HCT116 (cell line): ENCODE measurements around the gene GUCY2D. TPM values are rescaled to one million over a fixed set of nuclear protein-coding genes. Genes with fewer than 3 reads are reported as not detected.

Source experiments
- ATAC-seq: fragments of 200-7000 bp; cut with Tn5 transposase; 2 replicates; pipeline ENCODE4 v1.9.1; 2020; ENCODE audit warnings: mild to moderate bottlenecking, moderate library complexity
- BruUV-seq: library from RNA; stranded (reverse); fragments of 400-500 nt; replicated peaks from 2 replicates; lab custom pipeline; 2021; lab: Mats Ljungman, UMichigan
- CTCF ChIA-PET: fragments of 300-600 bp; sonication (Branson Sonifier 250); formaldehyde crosslinking; loops from one replicate; lab custom pipeline; 2021; ENCODE audit warnings: antibody characterized with exemption; lab: Charles Lee
- POLR2A ChIA-PET: fragments of 300-600, 350-600 bp; sonication (Branson Sonifier 250); formaldehyde crosslinking; loops from one replicate; lab custom pipeline; 2021; ENCODE audit warnings: antibody characterized with exemption; lab: Charles Lee
- RAD21 ChIA-PET, 2 experiments: fragments of 300-600 bp; sonication (Branson Sonifier 250); formaldehyde crosslinking; loops; one replicate each; lab custom pipeline; 2023; ENCODE audit warnings: low total read pairs in 2 of 2; ENCODE audit not compliant: uncharacterized antibody in 2 of 2, unreplicated experiment in 2 of 2, low non-redundant PET in 1 of 2; lab: Charles Lee
- DNase-seq: peaks from one replicate; pipeline ENCODE4 v3.0.0-alpha.2; 2010; ENCODE audit warnings: low read depth, low spot score
- H2AFZ ChIP-seq: fragments of 200-600 bp; shearing (Covaris generic), sonication (generic); 2 replicates; pipeline ENCODE4 v1.6.1; 2017; ENCODE audit warnings: low read depth, mixed run types, mixed read lengths, antibody characterized with exemption, low read length; ENCODE audit not compliant: poor library complexity, severe bottlenecking
- H3K27ac ChIP-seq: 2 replicates; pipeline ENCODE4 v1.5.1; 2012; ENCODE audit warnings: low read depth, low read length
- H3K27me3 ChIP-seq: fragments of 200-600 bp; sonication (generic); 2 replicates; pipeline ENCODE4 v1.6.1; 2016; ENCODE audit warnings: mixed run types, low read length, mixed read lengths; ENCODE audit not compliant: insufficient read depth
- H3K36me3 ChIP-seq, 2 experiments: fragments of 200-500 bp in 1 of 2; fragments of 200-600 bp in 1 of 2; sonication (Bioruptor generic) in 1 of 2; sonication (generic) in 1 of 2; 2 replicates each; pipeline versions ENCODE4 v1.5.1 to v1.6.1; 2014 to 2016; ENCODE audit warnings: low read length in 2 of 2, inconsistent platforms in 1 of 2, mixed read lengths in 1 of 2, mixed run types in 1 of 2; ENCODE audit not compliant: insufficient read depth in 2 of 2, control insufficient read depth in 1 of 2
- H3K4me1 ChIP-seq, 2 experiments: fragments of 200-600 bp in 1 of 2; sonication (generic) in 1 of 2; 2 replicates each; pipeline versions ENCODE4 v1.5.1 to v1.6.1; 2012 to 2017; ENCODE audit warnings: low read length in 2 of 2, inconsistent platforms in 1 of 2, mild to moderate bottlenecking in 1 of 2, mixed read lengths in 1 of 2, mixed run types in 1 of 2, moderate library complexity in 1 of 2; ENCODE audit not compliant: insufficient read depth in 2 of 2, control insufficient read depth in 1 of 2
- H3K4me2 ChIP-seq: fragments of 200-600 bp; sonication (generic); 2 replicates; pipeline ENCODE4 v1.6.1; 2017; ENCODE audit warnings: mixed run types, low read length, mixed read lengths
- H3K4me3 ChIP-seq, 2 experiments: fragments of 200-600 bp in 1 of 2; sonication (generic) in 1 of 2; replicated peaks in 1 of 2; 2 replicates each; pipeline ENCODE4 v1.5.1; 2011 to 2016; ENCODE audit warnings: low read length in 2 of 2, control low read depth in 1 of 2, low read depth in 1 of 2, mild to moderate bottlenecking in 1 of 2, mixed read lengths in 1 of 2, mixed run types in 1 of 2
- H3K79me2 ChIP-seq: fragments of 200-600 bp; sonication (generic); 2 replicates; pipeline ENCODE4 v1.6.1; 2017; ENCODE audit warnings: mild to moderate bottlenecking, mixed run types, low read length, moderate library complexity, mixed read lengths; ENCODE audit not compliant: insufficient read depth
- H3K9ac ChIP-seq: fragments of 200-600 bp; sonication (generic); 2 replicates; pipeline ENCODE4 v1.6.1; 2016; ENCODE audit warnings: low read length, mixed read lengths
- H3K9me2 ChIP-seq: fragments of 200-600 bp; sonication (generic), shearing (Covaris generic); 2 replicates; pipeline ENCODE4 v1.6.1; 2017; ENCODE audit warnings: mixed run types, mild to moderate bottlenecking, moderate library complexity; ENCODE audit not compliant: insufficient read depth
- H3K9me3 ChIP-seq, 2 experiments: fragments of 200-500 bp in 1 of 2; fragments of 200-600 bp in 1 of 2; sonication (Bioruptor generic) in 1 of 2; sonication (generic) in 1 of 2; 2 replicates each; pipeline ENCODE4 v1.6.1; 2014 to 2017; ENCODE audit warnings: low read length in 2 of 2, mixed read lengths in 2 of 2, inconsistent platforms in 1 of 2, low read depth in 1 of 2, mild to moderate bottlenecking in 1 of 2, mixed run types in 1 of 2, moderate library complexity in 1 of 2; ENCODE audit not compliant: control insufficient read depth in 1 of 2, insufficient read depth in 1 of 2
- H4K20me1 ChIP-seq: fragments of 200-600 bp; sonication (generic), shearing (Covaris generic); 2 replicates; pipeline ENCODE4 v1.6.1; 2017; ENCODE audit warnings: mixed run types, mild to moderate bottlenecking, moderate library complexity; ENCODE audit not compliant: insufficient read depth
- ATF3 ChIP-seq: IDR thresholded peaks from 2 replicates; pipeline ENCODE4 v1.6.1; 2012
- CBX3 ChIP-seq: IDR thresholded peaks from 2 replicates; pipeline ENCODE4 v1.6.1; 2012; ENCODE audit warnings: low read depth
- CTCF ChIP-seq, 3 experiments: fragments of 200-600 bp in 1 of 3; sonication (generic) in 1 of 3; IDR thresholded peaks in 2 of 3; conservative IDR thresholded peaks in 1 of 3; 2 replicates each; pipeline ENCODE4 v1.5.1; 2012 to 2017; ENCODE audit warnings: low read depth in 2 of 3, low read length in 2 of 3, antibody characterized with exemption in 1 of 3, borderline replicate concordance in 1 of 3, control low read depth in 1 of 3, mild to moderate bottlenecking in 1 of 3, mixed read lengths in 1 of 3, mixed run types in 1 of 3, moderate library complexity in 1 of 3; ENCODE audit not compliant: insufficient read depth in 1 of 3
- EGR1 ChIP-seq: IDR thresholded peaks from 2 replicates; pipeline ENCODE4 v1.6.1; 2012; ENCODE audit warnings: low read depth
- EZH2 ChIP-seq: fragments of 200-600 bp; sonication (generic); IDR thresholded peaks from 2 replicates; pipeline ENCODE4 v1.6.1; 2017; ENCODE audit warnings: antibody characterized with exemption, mixed run types
- FOSL1 ChIP-seq: IDR thresholded peaks from 2 replicates; pipeline ENCODE4 v1.6.1; 2012; ENCODE audit warnings: low read depth
- JUND ChIP-seq: IDR thresholded peaks from 2 replicates; pipeline ENCODE4 v1.6.1; 2012
- POLR2A ChIP-seq: IDR thresholded peaks from 2 replicates; pipeline ENCODE4 v1.7.0; 2011; ENCODE audit warnings: borderline replicate concordance; ENCODE audit not compliant: insufficient read depth, insufficient read length; ENCODE audit errors: extremely low read depth
- POLR2AphosphoS5 ChIP-seq: IDR thresholded peaks from 2 replicates; pipeline ENCODE4 v1.6.1; 2011; ENCODE audit warnings: mild to moderate bottlenecking, low read depth, low read length, moderate library complexity
- RAD21 ChIP-seq: IDR thresholded peaks from 2 replicates; pipeline ENCODE4 v1.6.1; 2012; ENCODE audit warnings: low read depth, mild to moderate bottlenecking
- REST ChIP-seq: IDR thresholded peaks from 2 replicates; pipeline ENCODE4 v1.6.1; 2012; ENCODE audit warnings: low read depth
- SP1 ChIP-seq: IDR thresholded peaks from 2 replicates; pipeline ENCODE4 v1.6.1; 2012; ENCODE audit warnings: low read depth
- SRF ChIP-seq: IDR thresholded peaks from 2 replicates; pipeline ENCODE4 v1.6.1; 2012; ENCODE audit warnings: low read depth
- TCF7L2 ChIP-seq: IDR thresholded peaks from 2 replicates; pipeline ENCODE4 v1.7.0; 2011; ENCODE audit warnings: borderline replicate concordance, inconsistent platforms; ENCODE audit not compliant: insufficient read depth, insufficient read length; ENCODE audit errors: extremely low read depth
- ZFX ChIP-seq: fragments of 450-650 bp; IDR thresholded peaks from 2 replicates; pipeline ENCODE4 v1.6.1; 2017
- ZNF274 ChIP-seq: fragments of 200-500 bp; sonication (Bioruptor generic); IDR thresholded peaks from 2 replicates; pipeline ENCODE4 v1.6.1; 2014; ENCODE audit warnings: mild to moderate bottlenecking, low read depth, low read length, inconsistent platforms
- intact Hi-C: fragments of 100-400 bp; cut with micrococcal nuclease; formaldehyde crosslinking; loops from 2 replicates; pipeline ENCODE4 v1.10.0; 2022
- total RNA-seq: library from RNA; stranded (reverse); gene quantifications from one replicate; pipeline ENCODE4 v1.2.1, GENCODE V29; 2021; ENCODE audit not compliant: unreplicated experiment

The GUCY2D gene
- total RNA-seq, 1 experiment from 2014 or later = 1.4 TPM

GRCh38 chr17:8003594-8004181, 1.3 kb downstream of the GUCY2D start:
- ATAC-seq (no peak), DNase-seq (no peak)
- no peak overlapping the region for H3K4me3 ChIP-seq
- no TSS peak for BruUV-seq
- intact Hi-C loops = no loop called here
- H3K27me3 ChIP-seq = no peaks in the 10 kb centered on the region
- peak overlapping the region; percentile 13; the same call in 1 of the 2 replicates for H3K27ac ChIP-seq
- no peak overlapping the region for H2AFZ ChIP-seq
- no peaks in the 10 kb centered on the region for H3K9me2 ChIP-seq
- CTCF ChIA-PET = no interaction called here
- no peak overlapping the region for H3K9ac ChIP-seq
- RAD21 ChIA-PET = no interaction called here
- no peaks in the 10 kb centered on the region for H4K20me1 ChIP-seq
- H3K4me2 ChIP-seq = no peak overlapping the region
- peaks cover 0 to 11% of the 10 kb centered on the region in 2 experiments; a peak in 2 of 4 replicates for H3K4me1 ChIP-seq
- no peaks in the 10 kb centered on the region for H3K9me3 ChIP-seq
- TF ChIP-seq SP1 = no peak
- no peak for TF ChIP-seq EGR1
- no peak for TF ChIP-seq CBX3
- no peak for TF ChIP-seq ZFX
- no peak for TF ChIP-seq POLR2AphosphoS5
- POLR2A ChIA-PET = no interaction called here
- no peaks in the 10 kb centered on the region for H3K36me3 ChIP-seq
- H3K79me2 ChIP-seq = no peaks in the 10 kb centered on the region

- Histone ChIP-seq H3K4me1 (peaks cover 0 to 11% of the 10 kb centered on the region in 2 experiments; a peak in 2 of 4 replicates), H2AFZ (no peak overlapping the region), H3K4me3 (no peak overlapping the region), H3K36me3 (no peaks in the 10 kb centered on the region), H3K4me2 (peak overlapping the region; percentile 37), H3K79me2 (no peaks in the 10 kb centered on the region), H3K9ac (no peak overlapping the region), H4K20me1 (no peaks in the 10 kb centered on the region), H3K27me3 (no peaks in the 10 kb centered on the region), H3K9me3 (no peaks in the 10 kb centered on the region), H3K9me2 (no peaks in the 10 kb centered on the region), H3K27ac (no peak overlapping the region)
- DNase-seq (no peak), ATAC-seq (no peak)
- TF ChIP-seq CTCF (IDR thresholded peaks at IDR 0.05 in 2 of 3, conservative IDR thresholded peaks at IDR 0.05 in 1 of 3; ENCODE audit: borderline replicate concordance in 1 of 3, insufficient read depth in 1 of 3, low read depth in 2 of 3, low read length in 2 of 3) = no peak
- TF ChIP-seq ATF3 = no peak
- TF ChIP-seq POLR2A = no peak
- no peak for TF ChIP-seq RAD21
- no peak for TF ChIP-seq TCF7L2
- no peak for TF ChIP-seq FOSL1
- TF ChIP-seq EZH2 = no peak
- TF ChIP-seq SP1 = no peak
- TF ChIP-seq POLR2AphosphoS5 = no peak
- TF ChIP-seq ZFX = no peak
- no peak for TF ChIP-seq ZNF274
- TF ChIP-seq REST = no peak
- TF ChIP-seq JUND = no peak
- no peak for TF ChIP-seq SRF
- ChIA-PET POLR2A (interaction anchor here (0.6 kb wide), 1 partner anchor 1551 kb away, joined by 3 read pairs; no protein-coding TSS in a partner anchor), CTCF (interaction anchor here (1.0 to 1.5 kb wide), 3 partner anchors 8 to 53 kb away, joined by 3 to 4 read pairs (median 4); no protein-coding TSS in a partner anchor), RAD21 (no interaction called here)
- intact Hi-C loops = no loop called here
- BruUV-seq = no TSS peak
These were observed 2.5 kb downstream of the GUCY2D start for GRCh38 chr17:8004899-8005298.
